GM12875 (cell line): ENCODE data around the gene SPATA13.

ENCODE experiments used
- H3K4me3 ChIP-seq: one replicate; pipeline ENCODE4 v1.5.1; 2011; ENCODE audit warnings: low read depth, low read length, control low read depth
- CTCF ChIP-seq: IDR thresholded peaks from 2 replicates; pipeline ENCODE4 v1.5.1; 2011; ENCODE audit warnings: low read depth, mild to moderate bottlenecking, control low read depth, inconsistent platforms, low read length, moderate library complexity, borderline replicate concordance; ENCODE audit not compliant: insufficient read depth

Gene SPATA13

DNA sequence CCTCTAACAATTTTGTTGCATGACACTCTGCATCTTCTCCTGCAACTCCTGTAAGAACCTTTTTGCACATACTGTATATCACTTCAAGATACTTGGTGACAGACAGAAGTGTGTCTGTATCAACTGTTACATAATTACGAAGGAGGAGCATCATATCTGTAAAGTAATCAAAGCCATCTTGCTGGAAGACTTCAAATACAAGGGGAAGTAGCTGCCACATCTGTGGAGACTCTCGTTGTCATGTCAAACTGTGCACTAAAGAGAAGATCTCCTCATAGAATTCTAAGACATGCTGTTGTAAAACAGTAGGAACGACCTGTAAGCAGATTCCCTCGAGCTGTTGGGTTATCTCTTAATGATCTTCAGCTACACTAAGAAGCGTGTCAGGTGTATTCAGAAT is 38.0 kb upstream of the SPATA13 start:
- no peak overlapping the region for H3K4me3 ChIP-seq
- TF ChIP-seq CTCF: no peak

GRCh38 chr13:24123761-24124160 is 36.8 kb upstream of the SPATA13 start:
- no peak overlapping the region for H3K4me3 ChIP-seq
- no peak for TF ChIP-seq CTCF

- H3K4me3 ChIP-seq: no peak overlapping the region
- TF ChIP-seq CTCF: no peak
Observed at GRCh38 chr13:24124789-24125476, 35.6 kb upstream of the SPATA13 start.

DNA sequence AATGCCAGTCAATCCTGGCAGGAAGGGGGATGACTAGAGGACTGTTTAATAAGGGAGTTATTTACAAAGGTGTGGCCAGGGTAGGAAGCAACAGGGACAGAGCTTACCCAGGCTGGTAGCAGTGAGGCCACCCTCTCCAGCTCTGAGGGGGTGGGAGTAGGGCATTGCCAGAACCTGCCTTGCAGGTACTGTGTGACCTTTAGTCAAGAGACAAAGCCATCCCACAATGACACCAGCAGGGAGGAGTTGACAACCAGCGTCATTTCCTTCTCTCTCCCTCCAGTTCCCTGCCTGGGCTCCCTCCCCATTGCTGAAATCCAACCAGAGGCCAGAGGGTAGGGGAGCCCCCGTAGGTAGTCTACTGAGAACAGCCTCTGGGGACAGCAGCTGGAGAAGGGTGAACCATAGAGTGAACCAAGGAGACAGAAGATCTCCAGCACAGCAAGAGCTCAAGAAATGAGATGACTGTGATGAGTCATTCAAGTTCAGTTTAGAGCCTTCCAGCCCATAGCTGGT is 33.3 kb upstream of the SPATA13 start:
- TF ChIP-seq CTCF: no peak
- H3K4me3 ChIP-seq: no peak overlapping the region

DNA sequence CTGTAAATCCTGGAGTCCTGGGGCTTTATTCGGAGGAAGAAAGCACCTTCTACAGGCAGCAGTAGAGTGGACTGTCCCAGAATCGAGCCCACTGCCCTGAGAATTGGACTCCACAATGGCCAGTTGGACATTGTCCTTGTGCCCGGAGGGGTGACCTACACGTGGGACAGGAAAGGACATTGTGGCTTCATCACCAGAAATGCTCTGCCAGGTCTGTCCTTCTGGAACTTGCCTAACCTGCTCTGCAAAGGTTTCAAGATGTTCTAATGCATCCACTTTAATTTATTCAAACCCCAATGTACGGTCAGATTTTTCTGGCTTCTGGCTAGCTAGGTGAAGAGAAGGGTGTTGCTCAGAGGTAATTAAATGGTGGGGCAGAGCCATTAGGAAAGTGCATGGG is 32.4 kb upstream of the SPATA13 start:
- TF ChIP-seq CTCF: no peak
- H3K4me3 ChIP-seq: no peak overlapping the region

DNA sequence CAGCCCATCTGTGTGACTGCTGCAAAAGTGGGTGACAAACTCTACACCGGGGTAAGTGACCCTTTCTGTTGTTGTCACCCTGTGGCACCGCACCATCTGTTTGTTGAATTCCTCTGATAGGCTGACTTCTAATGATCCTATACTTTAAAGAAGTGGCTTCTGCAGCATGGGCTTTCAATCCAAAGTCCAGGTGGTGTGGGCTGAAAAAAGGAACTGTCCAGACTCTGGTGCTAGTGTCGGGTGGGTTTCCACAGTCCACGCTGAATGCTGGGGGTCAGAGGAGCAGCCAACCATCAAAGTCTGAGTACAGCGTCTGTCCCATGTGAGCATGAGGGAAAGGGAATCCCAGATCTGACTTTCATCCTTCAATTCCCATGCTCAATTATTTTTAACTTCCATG is 31.6 kb upstream of the SPATA13 start:
- H3K4me3 ChIP-seq: no peak overlapping the region
- no peak for TF ChIP-seq CTCF
